ENCODE measurements around the gene FBXL3.

DNA sequence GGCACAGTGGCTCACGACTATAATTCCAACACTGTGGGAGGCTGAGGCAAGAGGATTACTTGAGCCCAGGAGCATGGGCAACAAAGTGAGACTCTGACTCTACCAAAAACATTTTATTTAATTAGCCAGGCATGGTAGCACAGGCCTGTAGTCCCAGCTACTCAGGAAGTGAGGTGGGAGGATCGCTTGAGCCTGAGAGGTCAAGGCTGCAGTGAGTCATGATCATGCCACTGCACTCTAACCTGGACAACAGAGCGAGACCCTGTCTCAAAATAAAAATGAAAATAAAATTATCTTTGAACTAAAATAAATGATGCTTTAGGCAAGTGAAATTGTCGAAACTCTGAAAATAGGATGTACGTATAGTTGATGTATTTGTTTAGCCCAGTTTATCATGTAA lies 43.3 kb downstream of the FBXL3 start:
- TF ChIP-seq, protein P1, sequence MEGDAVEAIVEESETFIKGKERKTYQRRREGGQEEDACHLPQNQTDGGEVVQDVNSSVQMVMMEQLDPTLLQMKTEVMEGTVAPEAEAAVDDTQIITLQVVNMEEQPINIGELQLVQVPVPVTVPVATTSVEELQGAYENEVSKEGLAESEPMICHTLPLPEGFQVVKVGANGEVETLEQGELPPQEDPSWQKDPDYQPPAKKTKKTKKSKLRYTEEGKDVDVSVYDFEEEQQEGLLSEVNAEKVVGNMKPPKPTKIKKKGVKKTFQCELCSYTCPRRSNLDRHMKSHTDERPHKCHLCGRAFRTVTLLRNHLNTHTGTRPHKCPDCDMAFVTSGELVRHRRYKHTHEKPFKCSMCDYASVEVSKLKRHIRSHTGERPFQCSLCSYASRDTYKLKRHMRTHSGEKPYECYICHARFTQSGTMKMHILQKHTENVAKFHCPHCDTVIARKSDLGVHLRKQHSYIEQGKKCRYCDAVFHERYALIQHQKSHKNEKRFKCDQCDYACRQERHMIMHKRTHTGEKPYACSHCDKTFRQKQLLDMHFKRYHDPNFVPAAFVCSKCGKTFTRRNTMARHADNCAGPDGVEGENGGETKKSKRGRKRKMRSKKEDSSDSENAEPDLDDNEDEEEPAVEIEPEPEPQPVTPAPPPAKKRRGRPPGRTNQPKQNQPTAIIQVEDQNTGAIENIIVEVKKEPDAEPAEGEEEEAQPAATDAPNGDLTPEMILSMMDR (IDR thresholded peaks at IDR 0.05 in 8 of 11, conservative IDR thresholded peaks at IDR 0.05 in 3 of 11): no peak
- TF ChIP-seq POLR2AphosphoS5 (IDR thresholded peaks at IDR 0.05) (no peak), POLR2A (IDR thresholded peaks at IDR 0.05) (no peak)

Measured in spleen (tissue), 7 donors.